IMR-90 (cell line): ENCODE results near the gene CYP27B1. TPM values are rescaled to one million over a fixed set of nuclear protein-coding genes. Genes with fewer than 3 reads are reported as not detected.

Source experiments
- ATAC-seq: fragments of 200-7000 bp; cut with Tn5 transposase; 2 replicates; pipeline ENCODE4 v1.9.1; 2020; ENCODE audit warnings: low read depth, mild to moderate bottlenecking, moderate library complexity
- BruUV-seq: library from RNA; stranded (reverse); fragments of 400-500 nt; replicated peaks from 2 replicates; lab custom pipeline; 2021; lab: Mats Ljungman, UMichigan
- CTCF ChIA-PET: fragments of 300-600 bp; formaldehyde crosslinking; extraction: SDS; loops from one replicate; lab custom pipeline; 2021; ENCODE audit warnings: antibody characterized with exemption; lab: Yijun Ruan, JAX
- POLR2A ChIA-PET: fragments of 300-600 bp; sonication (Branson Sonifier 250); formaldehyde crosslinking; loops from one replicate; lab custom pipeline; 2022; ENCODE audit warnings: antibody characterized with exemption; ENCODE audit not compliant: unreplicated experiment; lab: Charles Lee
- DNase-seq: peaks from one replicate; pipeline ENCODE4 v3.0.0; 2013
- H2AFZ ChIP-seq: replicated peaks from 2 replicates; pipeline ENCODE3; 2013; ENCODE audit warnings: low read length, mild to moderate bottlenecking; ENCODE audit not compliant: poor library complexity
- H2AK5ac ChIP-seq: 2 replicates; pipeline ENCODE4 v1.6.1; 2013; ENCODE audit warnings: low read depth, low read length, inconsistent platforms
- H2AK9ac ChIP-seq: replicated peaks from 2 replicates; pipeline ENCODE3; 2013; ENCODE audit warnings: mild to moderate bottlenecking, low read depth, low read length, moderate library complexity; ENCODE audit not compliant: poor library complexity
- H2BK120ac ChIP-seq: 2 replicates; pipeline ENCODE4 v1.6.1; 2013; ENCODE audit warnings: low read depth, low read length, inconsistent platforms
- H2BK15ac ChIP-seq: 3 replicates; pipeline ENCODE4 v1.6.1; 2013; ENCODE audit warnings: low read depth, low read length, inconsistent platforms
- H2BK20ac ChIP-seq: 2 replicates; pipeline ENCODE4 v1.6.1; 2013; ENCODE audit warnings: low read depth, mild to moderate bottlenecking, inconsistent platforms, low read length, moderate library complexity
- H2BK5ac ChIP-seq: 2 replicates; pipeline ENCODE4 v1.6.1; 2013; ENCODE audit warnings: mild to moderate bottlenecking, low read depth, low read length, inconsistent platforms; ENCODE audit not compliant: poor library complexity, severe bottlenecking
- H3K14ac ChIP-seq: replicated peaks from 2 replicates; pipeline ENCODE4 v1.6.1; 2013; ENCODE audit warnings: low read depth, low read length, inconsistent platforms
- H3K18ac ChIP-seq: 2 replicates; pipeline ENCODE4 v1.6.1; 2013; ENCODE audit warnings: low read depth, low read length, control low read depth
- H3K23ac ChIP-seq: 2 replicates; pipeline ENCODE4 v1.6.1; 2013; ENCODE audit warnings: low read depth, low read length, inconsistent platforms
- H3K27ac ChIP-seq: 2 replicates; pipeline ENCODE4 v1.5.1; 2013; ENCODE audit warnings: mild to moderate bottlenecking, control low read depth, low read length; ENCODE audit not compliant: insufficient read depth
- H3K27me3 ChIP-seq: 2 replicates; pipeline ENCODE4 v1.6.1; 2013; ENCODE audit warnings: low read length; ENCODE audit not compliant: control insufficient read depth, insufficient read depth
- H3K36me3 ChIP-seq: 2 replicates; pipeline ENCODE4 v1.6.1; 2013; ENCODE audit warnings: low read length, mixed read lengths; ENCODE audit not compliant: control insufficient read depth, insufficient read depth
- H3K4ac ChIP-seq: 2 replicates; pipeline ENCODE4 v1.6.1; 2013; ENCODE audit warnings: low read depth, low read length, inconsistent platforms
- H3K4me1 ChIP-seq: 2 replicates; pipeline ENCODE4 v1.6.1; 2013; ENCODE audit warnings: low read length, mixed read lengths; ENCODE audit not compliant: control insufficient read depth, insufficient read depth
- H3K4me2 ChIP-seq: 2 replicates; pipeline ENCODE4 v1.6.1; 2013; ENCODE audit warnings: low read depth, mild to moderate bottlenecking, control low read depth, low read length, moderate library complexity
- H3K4me3 ChIP-seq: 2 replicates; pipeline ENCODE4 v1.5.1; 2013; ENCODE audit warnings: low read depth, mild to moderate bottlenecking, control low read depth, low read length, moderate library complexity; ENCODE audit not compliant: insufficient read depth
- H3K56ac ChIP-seq: 2 replicates; pipeline ENCODE4 v1.6.1; 2013; ENCODE audit warnings: low read length, inconsistent platforms; ENCODE audit not compliant: insufficient read depth; ENCODE audit errors: extremely low read depth
- H3K79me1 ChIP-seq, 2 experiments: 2 replicates each; pipeline ENCODE4 v1.6.1; 2013; ENCODE audit warnings: low read length in 2 of 2, inconsistent platforms in 1 of 2, low read depth in 1 of 2
- H3K9ac ChIP-seq: 2 replicates; pipeline ENCODE4 v1.6.1; 2013; ENCODE audit warnings: low read depth, low read length, control low read depth
- H3K9me1 ChIP-seq: 2 replicates; pipeline ENCODE4 v1.6.1; 2013; ENCODE audit warnings: low read length, inconsistent platforms; ENCODE audit not compliant: insufficient read depth
- H3K9me3 ChIP-seq: 2 replicates; pipeline ENCODE4 v1.6.1; 2013; ENCODE audit warnings: low read length; ENCODE audit not compliant: control insufficient read depth, insufficient read depth
- H4K20me1 ChIP-seq: 2 replicates; pipeline ENCODE4 v1.6.1; 2013; ENCODE audit warnings: low read length, inconsistent platforms; ENCODE audit not compliant: insufficient read depth
- H4K5ac ChIP-seq: 2 replicates; pipeline ENCODE4 v1.6.1; 2013; ENCODE audit warnings: mild to moderate bottlenecking, low read depth, low read length, control low read depth
- H4K8ac ChIP-seq, 2 experiments: 2 replicates each; pipeline ENCODE4 v1.6.1; 2013; ENCODE audit warnings: low read depth in 2 of 2, low read length in 2 of 2, control low read depth in 1 of 2, inconsistent platforms in 1 of 2
- H4K91ac ChIP-seq: 2 replicates; pipeline ENCODE4 v1.6.1; 2013; ENCODE audit warnings: low read depth, low read length, inconsistent platforms; ENCODE audit not compliant: insufficient read depth
- MAZ ChIP-seq: IDR thresholded peaks from 2 replicates; pipeline ENCODE4 v1.6.1; 2012; ENCODE audit warnings: low read depth, mild to moderate bottlenecking, low read length, improper control_type of control experiment, moderate library complexity, borderline replicate concordance
- MXI1 ChIP-seq: IDR thresholded peaks from 2 replicates; pipeline ENCODE4 v1.6.1; 2012; ENCODE audit warnings: low read depth, mild to moderate bottlenecking, low read length, moderate library complexity, borderline replicate concordance
- WGBS, 2 experiments: methylation state at CpG; one replicate each; pipeline versions ENCODE4 v1.1.5 to v1.1.7; 2013; ENCODE audit warnings: missing lambda C conversion rate in 2 of 2; ENCODE audit not compliant: insufficient read length in 1 of 2; ENCODE audit errors: extremely low coverage in 2 of 2; 5-methylcytosine and 5-hydroxymethylcytosine counted together
- dilution Hi-C: fragments of 300-500 bp; cut with HindIII; formaldehyde crosslinking; loops from one replicate; pipeline ENCODE4 v1.14.3; 2018; ENCODE audit warnings: low sequenced_read_pairs; ENCODE audit not compliant: unreplicated experiment
- in situ Hi-C: fragments of 300-500 bp; cut with MboI; formaldehyde crosslinking; loops from 3 replicates; pipeline ENCODE4 v1.14.3; 2019; ENCODE audit warnings: low sequenced_read_pairs, inconsistent platforms, mixed read lengths
- intact Hi-C: fragments of 100-400 bp; cut with micrococcal nuclease; formaldehyde crosslinking; loops from 2 replicates; pipeline ENCODE4 v1.10.0; 2022
- polyA plus RNA-seq, 3 experiments: library from polyadenylated mRNA; depleted of rRNA; stranded (reverse); fragments of >200 nt; gene quantifications; 2 replicates each; pipeline ENCODE4 v1.2.3, GENCODE V29; 2012; ENCODE audit warnings: low replicate concordance in 1 of 3
- total RNA-seq: library from RNA; depleted of rRNA; stranded (reverse); fragments of >200 nt; gene quantifications from 2 replicates; pipeline ENCODE4 v1.2.3, GENCODE V29; 2012

CYP27B1 gene
- total and polyA plus RNA-seq, 2 of the 4 experiments (the other 2 are of a cell fraction), result 0.36 to 1.3 TPM

- no peak overlapping the region for H2BK120ac ChIP-seq
- no peak overlapping the region for H3K23ac ChIP-seq
- intact Hi-C loops (no loop called here), in situ Hi-C loops (no loop called here), dilution Hi-C loops (no loop called here)
- no peak overlapping the region for H3K18ac ChIP-seq
- ATAC-seq (no peak), DNase-seq (no peak)
- H3K9me3 ChIP-seq, result no peaks in the 10 kb centered on the region
- no peak overlapping the region for H3K9ac ChIP-seq
- no peak overlapping the region for H2AFZ ChIP-seq
- H2AK9ac ChIP-seq, result no peak overlapping the region
- TF ChIP-seq MXI1 (no peak), MAZ (no peak)
- no peak overlapping the region for H3K27ac ChIP-seq
- H3K56ac ChIP-seq, result no peak overlapping the region
- no peak overlapping the region for H3K4ac ChIP-seq
- no peak overlapping the region for H4K8ac ChIP-seq
- H2AK5ac ChIP-seq, result no peak overlapping the region
- no peak overlapping the region for H3K14ac ChIP-seq
- H3K27me3 ChIP-seq, result peaks cover 13% of the 10 kb centered on the region
- no peak overlapping the region for H4K5ac ChIP-seq
- no peak overlapping the region for H3K4me2 ChIP-seq
- 96% methylated on average over 3 of the region's 4 CpGs; no CpG with 5 or more reads in 1 of the 2 experiments for WGBS, 2 experiments
- H4K91ac ChIP-seq, result no peak overlapping the region
- H4K20me1 ChIP-seq, result no peaks in the 10 kb centered on the region; the same call in 1 of the 2 replicates
- H2BK15ac ChIP-seq, result no peak overlapping the region
- BruUV-seq, result no TSS peak
- peaks cover 3% of the 10 kb centered on the region; the same call in 1 of the 2 replicates for H3K4me1 ChIP-seq
- 0 out of 4 replicates have a peak, but pooled peaks cover 0 to 3% of the 10 kb centered on the region in 2 experiments for H3K79me1 ChIP-seq
- ChIA-PET POLR2A (no interaction called here), CTCF (no interaction called here)
- H2BK5ac ChIP-seq, result no peak overlapping the region
- H2BK20ac ChIP-seq, result no peak overlapping the region
- peaks cover 4% of the 10 kb centered on the region for H3K9me1 ChIP-seq
- H3K36me3 ChIP-seq, result peaks cover 9% of the 10 kb centered on the region
- no peak overlapping the region for H3K4me3 ChIP-seq
Observed at GRCh38 chr12:57757771-57758170, 9.1 kb downstream of the CYP27B1 start.
